Panc1 (cell line): ENCODE results near the gene CORO7. TPM values are rescaled to one million over a fixed set of nuclear protein-coding genes. Genes with fewer than 3 reads are reported as not detected.

Experiments used
- ATAC-seq: fragments of 200-7000 bp; cut with Tn5 transposase; 2 replicates; pipeline ENCODE4 v1.9.1; 2020; ENCODE audit warnings: mild to moderate bottlenecking, moderate library complexity
- BruUV-seq: library from RNA; stranded (reverse); fragments of 400-500 nt; replicated peaks from 2 replicates; lab custom pipeline; 2021; lab: Mats Ljungman, UMichigan
- CTCF ChIA-PET: fragments of 300-600 bp; sonication (Branson Sonifier 250); formaldehyde crosslinking; loops from one replicate; lab custom pipeline; 2022; ENCODE audit warnings: antibody characterized with exemption; lab: Charles Lee
- POLR2A ChIA-PET: fragments of 300-600 bp; sonication (Branson Sonifier 250); formaldehyde crosslinking; loops from one replicate; lab custom pipeline; 2022; ENCODE audit warnings: antibody characterized with exemption; lab: Charles Lee
- DNase-seq: peaks from one replicate; pipeline ENCODE4 v3.0.0-alpha.2; 2010; ENCODE audit warnings: low read depth, low spot score
- H3K27ac ChIP-seq: 2 replicates; pipeline ENCODE4 v1.5.1; 2011; ENCODE audit warnings: mild to moderate bottlenecking, low read length, inconsistent platforms
- H3K27me3 ChIP-seq: fragments of 200-500 bp; sonication (Bioruptor generic); 2 replicates; pipeline ENCODE4 v1.6.0; 2014; ENCODE audit warnings: low read length, inconsistent platforms; ENCODE audit not compliant: control insufficient read depth, insufficient read depth
- H3K36me3 ChIP-seq: fragments of 200-500 bp; sonication (Bioruptor generic); 2 replicates; pipeline ENCODE4 v1.5.1; 2014; ENCODE audit warnings: inconsistent platforms, mild to moderate bottlenecking, low read length, moderate library complexity; ENCODE audit not compliant: control insufficient read depth, insufficient read depth
- H3K4me1 ChIP-seq: 2 replicates; pipeline ENCODE4 v1.5.1; 2011; ENCODE audit warnings: inconsistent platforms, mild to moderate bottlenecking, low read length, moderate library complexity; ENCODE audit not compliant: control insufficient read depth, insufficient read depth
- H3K4me3 ChIP-seq, 2 experiments: 2 replicates each; pipeline ENCODE4 v1.5.1; 2011 to 2012; ENCODE audit warnings: low read depth in 2 of 2, low read length in 2 of 2, mild to moderate bottlenecking in 2 of 2, inconsistent platforms in 1 of 2, moderate library complexity in 1 of 2
- H3K9me3 ChIP-seq: fragments of 200-500 bp; sonication (Bioruptor generic); 2 replicates; pipeline ENCODE4 v1.5.1; 2014; ENCODE audit warnings: low read depth, mild to moderate bottlenecking, inconsistent platforms, low read length, moderate library complexity; ENCODE audit not compliant: control insufficient read depth, insufficient read depth
- POLR2AphosphoS5 ChIP-seq: IDR thresholded peaks from 2 replicates; pipeline ENCODE4 v1.6.1; 2012; ENCODE audit warnings: mild to moderate bottlenecking, low read depth, low read length, moderate library complexity
- SIN3A ChIP-seq: IDR thresholded peaks from 2 replicates; pipeline ENCODE4 v1.6.1; 2012; ENCODE audit warnings: low read depth, mild to moderate bottlenecking, low read length, moderate library complexity, borderline replicate concordance; ENCODE audit not compliant: insufficient read depth
- TCF7L2 ChIP-seq: IDR thresholded peaks from 2 replicates; pipeline ENCODE4 v1.6.1; 2011; ENCODE audit warnings: mild to moderate bottlenecking, low read depth, low read length, inconsistent platforms
- in situ Hi-C: cut with HindIII; loops from 2 replicates; pipeline ENCODE4 v1.10.0; 2016; ENCODE audit warnings: low sequenced_read_pairs, low pct_unique_long_range_greater_than_20kb
- intact Hi-C: fragments of 100-400 bp; cut with micrococcal nuclease; formaldehyde crosslinking; loops from one replicate; pipeline ENCODE4 v1.10.0; 2022; ENCODE audit not compliant: unreplicated experiment
- total RNA-seq: library from RNA; stranded (reverse); gene quantifications from one replicate; pipeline ENCODE4 v1.2.1, GENCODE V29; 2021; ENCODE audit not compliant: unreplicated experiment
- TF ChIP-seq, protein P1 (sequence below), 2 experiments: IDR thresholded peaks; 2 replicates each; pipeline ENCODE4 v1.6.1; 2011 to 2012; ENCODE audit warnings: low read depth in 2 of 2, control low read depth in 1 of 2, low read length in 1 of 2, mild to moderate bottlenecking in 1 of 2, moderate library complexity in 1 of 2; ENCODE audit not compliant: insufficient read depth in 1 of 2
- TF ChIP-seq, protein P2 (sequence below): fragments of 450-650 bp; IDR thresholded peaks from 2 replicates; pipeline ENCODE4 v1.5.1; 2017; ENCODE audit warnings: mild to moderate bottlenecking

CORO7 gene
- total RNA-seq, 1 experiment from 2014 or later = 37.5 TPM

- Histone ChIP-seq H3K4me3 (no peak overlapping the region), H3K27me3 (no peaks in the 10 kb centered on the region), H3K4me1 (no peaks in the 10 kb centered on the region), H3K36me3 (peaks cover 25% of the 10 kb centered on the region), H3K9me3 (no peaks in the 10 kb centered on the region), H3K27ac (no peak overlapping the region)
- CTCF ChIA-PET = no interaction called here
- TF ChIP-seq, protein P1, sequence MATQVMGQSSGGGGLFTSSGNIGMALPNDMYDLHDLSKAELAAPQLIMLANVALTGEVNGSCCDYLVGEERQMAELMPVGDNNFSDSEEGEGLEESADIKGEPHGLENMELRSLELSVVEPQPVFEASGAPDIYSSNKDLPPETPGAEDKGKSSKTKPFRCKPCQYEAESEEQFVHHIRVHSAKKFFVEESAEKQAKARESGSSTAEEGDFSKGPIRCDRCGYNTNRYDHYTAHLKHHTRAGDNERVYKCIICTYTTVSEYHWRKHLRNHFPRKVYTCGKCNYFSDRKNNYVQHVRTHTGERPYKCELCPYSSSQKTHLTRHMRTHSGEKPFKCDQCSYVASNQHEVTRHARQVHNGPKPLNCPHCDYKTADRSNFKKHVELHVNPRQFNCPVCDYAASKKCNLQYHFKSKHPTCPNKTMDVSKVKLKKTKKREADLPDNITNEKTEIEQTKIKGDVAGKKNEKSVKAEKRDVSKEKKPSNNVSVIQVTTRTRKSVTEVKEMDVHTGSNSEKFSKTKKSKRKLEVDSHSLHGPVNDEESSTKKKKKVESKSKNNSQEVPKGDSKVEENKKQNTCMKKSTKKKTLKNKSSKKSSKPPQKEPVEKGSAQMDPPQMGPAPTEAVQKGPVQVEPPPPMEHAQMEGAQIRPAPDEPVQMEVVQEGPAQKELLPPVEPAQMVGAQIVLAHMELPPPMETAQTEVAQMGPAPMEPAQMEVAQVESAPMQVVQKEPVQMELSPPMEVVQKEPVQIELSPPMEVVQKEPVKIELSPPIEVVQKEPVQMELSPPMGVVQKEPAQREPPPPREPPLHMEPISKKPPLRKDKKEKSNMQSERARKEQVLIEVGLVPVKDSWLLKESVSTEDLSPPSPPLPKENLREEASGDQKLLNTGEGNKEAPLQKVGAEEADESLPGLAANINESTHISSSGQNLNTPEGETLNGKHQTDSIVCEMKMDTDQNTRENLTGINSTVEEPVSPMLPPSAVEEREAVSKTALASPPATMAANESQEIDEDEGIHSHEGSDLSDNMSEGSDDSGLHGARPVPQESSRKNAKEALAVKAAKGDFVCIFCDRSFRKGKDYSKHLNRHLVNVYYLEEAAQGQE (IDR thresholded peaks at IDR 0.05; ENCODE audit: insufficient read depth in 1 of 2, low read depth in 2 of 2, low read length in 1 of 2) = no peak
- TF ChIP-seq, protein P2, sequence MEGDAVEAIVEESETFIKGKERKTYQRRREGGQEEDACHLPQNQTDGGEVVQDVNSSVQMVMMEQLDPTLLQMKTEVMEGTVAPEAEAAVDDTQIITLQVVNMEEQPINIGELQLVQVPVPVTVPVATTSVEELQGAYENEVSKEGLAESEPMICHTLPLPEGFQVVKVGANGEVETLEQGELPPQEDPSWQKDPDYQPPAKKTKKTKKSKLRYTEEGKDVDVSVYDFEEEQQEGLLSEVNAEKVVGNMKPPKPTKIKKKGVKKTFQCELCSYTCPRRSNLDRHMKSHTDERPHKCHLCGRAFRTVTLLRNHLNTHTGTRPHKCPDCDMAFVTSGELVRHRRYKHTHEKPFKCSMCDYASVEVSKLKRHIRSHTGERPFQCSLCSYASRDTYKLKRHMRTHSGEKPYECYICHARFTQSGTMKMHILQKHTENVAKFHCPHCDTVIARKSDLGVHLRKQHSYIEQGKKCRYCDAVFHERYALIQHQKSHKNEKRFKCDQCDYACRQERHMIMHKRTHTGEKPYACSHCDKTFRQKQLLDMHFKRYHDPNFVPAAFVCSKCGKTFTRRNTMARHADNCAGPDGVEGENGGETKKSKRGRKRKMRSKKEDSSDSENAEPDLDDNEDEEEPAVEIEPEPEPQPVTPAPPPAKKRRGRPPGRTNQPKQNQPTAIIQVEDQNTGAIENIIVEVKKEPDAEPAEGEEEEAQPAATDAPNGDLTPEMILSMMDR = no peak
- TF ChIP-seq SIN3A (no peak), POLR2AphosphoS5 (no peak), TCF7L2 (no peak)
- DNase-seq (no peak), ATAC-seq (no peak)
- POLR2A ChIA-PET = interaction anchor here (0.7 kb wide), 1 partner anchor 188 kb away, joined by 7 read pairs; no protein-coding TSS in a partner anchor
- intact Hi-C loops (no loop called here), in situ Hi-C loops (no loop called here)
- BruUV-seq = no TSS peak
Observed at GRCh38 chr16:4433914-4434787, 17.8 kb upstream of the CORO7 start.

DNA sequence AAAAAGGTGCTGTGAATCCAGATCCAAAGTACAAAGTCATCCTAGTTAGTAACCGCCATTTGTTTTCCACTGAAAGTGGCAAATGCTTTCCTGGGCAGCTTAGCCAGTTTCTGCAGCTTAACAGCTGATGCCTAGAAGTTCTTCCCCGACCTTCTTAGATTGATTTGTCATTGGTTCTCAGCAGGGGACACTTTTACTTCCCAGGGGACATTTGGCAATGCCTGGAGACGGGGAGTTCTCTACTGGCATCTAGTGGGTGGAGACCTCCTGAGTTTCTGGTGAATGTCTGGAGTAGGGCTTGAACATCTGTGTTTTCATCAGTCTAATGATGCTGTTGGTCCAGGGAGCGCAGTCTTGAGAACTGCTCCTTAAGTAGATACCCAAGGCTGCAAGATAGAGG, 16.8 kb upstream of the CORO7 start:
- H3K36me3 ChIP-seq = peaks cover 18% of the 10 kb centered on the region

More for the DNA sequence above, 16.8 kb upstream of the CORO7 start:
- in situ Hi-C loops (no loop called here), intact Hi-C loops (no loop called here)
- no peak overlapping the region for H3K27ac ChIP-seq
- no peaks in the 10 kb centered on the region for H3K9me3 ChIP-seq
- POLR2A ChIA-PET = no interaction called here
- no peaks in the 10 kb centered on the region for H3K4me1 ChIP-seq
- BruUV-seq = no TSS peak
- CTCF ChIA-PET = no interaction called here
- no peaks in the 10 kb centered on the region for H3K27me3 ChIP-seq
- TF ChIP-seq, protein P2 = no peak
- TF ChIP-seq SIN3A = no peak
- TF ChIP-seq TCF7L2 = no peak
- TF ChIP-seq, protein P1 (IDR thresholded peaks at IDR 0.05; ENCODE audit: insufficient read depth in 1 of 2, low read depth in 2 of 2, low read length in 1 of 2) = no peak
- TF ChIP-seq POLR2AphosphoS5 = no peak
- DNase-seq = no peak
- H3K4me3 ChIP-seq = no peak overlapping the region
- ATAC-seq = no peak
